Activated naive CD4-positive, alpha-beta T cell treated with anti-CD3 and anti-CD28 coated beads, Interleukin-2, amount 50 U/mL, for 24 hours (primary cell): Measurements from ENCODE around the gene GABRG2.
"Not testable (repeated sequence)": the region's sequence is repeated elsewhere in the genome, so short reads cannot be mapped to it uniquely, and the experiment has no call there.

Source experiments
- H3K27ac Mint-ChIP-seq: one replicate; pipeline ENCODE4 v1.8.0; 2021; ENCODE audit warnings: mild to moderate bottlenecking, mixed read lengths
- H3K27me3 Mint-ChIP-seq: one replicate; pipeline ENCODE4 v1.8.0; 2021; ENCODE audit warnings: mixed read lengths
- H3K36me3 Mint-ChIP-seq: one replicate; pipeline ENCODE4 v1.8.0; 2021; ENCODE audit warnings: mixed read lengths
- H3K4me1 Mint-ChIP-seq: one replicate; pipeline ENCODE4 v1.8.0; 2021; ENCODE audit warnings: mixed read lengths
- H3K4me3 Mint-ChIP-seq: one replicate; pipeline ENCODE4 v1.8.0; 2021; ENCODE audit warnings: mild to moderate bottlenecking, mixed read lengths
- H3K9me3 Mint-ChIP-seq: one replicate; pipeline ENCODE4 v1.8.0; 2021; ENCODE audit warnings: mixed read lengths

The GABRG2 gene

DNA sequence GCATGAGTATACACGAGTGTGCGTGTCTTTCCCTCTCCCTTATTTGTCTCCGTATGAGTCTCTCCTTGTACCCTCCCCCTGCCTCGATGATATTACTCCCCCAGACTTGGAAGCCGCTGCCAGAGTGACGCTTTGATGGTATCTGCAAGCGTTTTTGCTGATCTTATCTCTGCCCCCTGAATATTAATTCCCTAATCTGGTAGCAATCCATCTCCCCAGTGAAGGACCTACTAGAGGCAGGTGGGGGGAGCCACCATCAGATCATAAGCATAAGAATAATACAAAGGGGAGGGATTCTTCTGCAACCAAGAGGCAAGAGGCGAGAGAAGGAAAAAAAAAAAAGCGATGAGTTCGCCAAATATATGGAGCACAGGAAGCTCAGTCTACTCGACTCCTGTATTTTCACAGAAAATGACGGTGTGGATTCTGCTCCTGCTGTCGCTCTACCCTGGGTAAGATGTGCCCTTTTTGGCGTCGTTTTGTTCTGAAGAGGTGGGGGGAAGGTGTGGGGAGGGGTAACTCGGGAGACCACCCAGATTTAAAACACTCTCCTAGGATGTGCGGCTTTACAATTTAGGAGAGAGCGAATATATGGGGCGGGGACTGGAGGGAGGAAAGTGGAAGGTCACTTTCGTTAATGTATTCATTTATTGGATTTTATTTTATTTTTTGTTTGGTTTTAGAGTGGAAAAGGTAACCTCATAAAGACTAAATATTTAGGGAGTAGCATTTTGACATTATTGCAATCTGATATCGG lies at the start of gene GABRG2:
TSS of gene GABRG2 (plus strand) at position 119 of the 757 bp plus-strand sequence. CDS start at position 346, 227 bp downstream.
- Mint-ChIP-seq H3K27me3 (no peaks in the 10 kb centered on the region), H3K9me3 (peaks cover 6% of the 10 kb centered on the region), H3K4me1 (no peaks in the 10 kb centered on the region), H3K27ac (no peak within 1 kb of the TSS), H3K4me3 (no peak within 1 kb of the TSS), H3K36me3 (no peaks in the 10 kb centered on the region)

DNA sequence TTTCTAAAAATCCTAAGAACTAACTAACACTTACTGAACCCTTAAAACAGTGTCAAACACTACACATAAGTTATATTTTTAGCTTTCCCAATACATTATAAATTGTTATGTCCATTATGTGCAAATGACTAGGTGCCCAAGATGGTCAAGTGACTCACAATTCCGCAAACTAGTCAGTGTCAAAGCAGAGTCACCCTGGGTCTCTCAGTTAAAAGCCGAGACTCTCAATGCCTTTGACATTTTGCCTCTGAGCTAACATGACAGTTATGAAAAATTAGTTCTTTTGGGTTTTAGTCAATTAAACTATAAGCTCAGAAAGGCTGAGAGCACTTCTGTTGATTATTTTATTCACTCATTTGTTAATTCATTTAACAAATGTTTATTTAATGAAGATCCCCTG lies 42.3 kb upstream of the GABRG2 start:
- no peaks in the 10 kb centered on the region for H3K36me3 Mint-ChIP-seq
- no peak overlapping the region for H3K4me3 Mint-ChIP-seq
- H3K27me3 Mint-ChIP-seq = no peaks in the 10 kb centered on the region
- H3K27ac Mint-ChIP-seq = no peak overlapping the region
- no peaks in the 10 kb centered on the region for H3K4me1 Mint-ChIP-seq
- no peaks in the 10 kb centered on the region for H3K9me3 Mint-ChIP-seq

DNA sequence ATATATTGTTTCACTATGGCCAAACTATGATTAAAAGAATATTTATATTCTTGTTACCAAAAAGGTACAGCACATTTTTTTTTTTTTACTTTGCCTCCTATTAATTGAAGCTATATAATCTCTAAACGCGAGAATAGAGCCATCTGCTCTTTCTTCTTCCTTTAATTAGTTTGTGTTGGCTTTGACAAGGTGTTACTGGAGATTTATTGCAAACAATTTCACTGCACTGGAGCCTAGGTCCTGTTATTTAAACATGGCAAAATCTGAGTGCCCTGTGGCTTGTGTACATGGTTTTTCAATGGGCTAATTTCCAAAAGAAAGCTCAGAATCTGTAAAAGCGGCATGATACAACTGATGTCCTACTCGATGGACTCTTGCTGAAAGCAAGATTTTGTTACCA lies 40.8 kb upstream of the GABRG2 start:
- no peak overlapping the region for H3K27ac Mint-ChIP-seq
- H3K27me3 Mint-ChIP-seq = no peaks in the 10 kb centered on the region
- H3K9me3 Mint-ChIP-seq = no peaks in the 10 kb centered on the region

DNA sequence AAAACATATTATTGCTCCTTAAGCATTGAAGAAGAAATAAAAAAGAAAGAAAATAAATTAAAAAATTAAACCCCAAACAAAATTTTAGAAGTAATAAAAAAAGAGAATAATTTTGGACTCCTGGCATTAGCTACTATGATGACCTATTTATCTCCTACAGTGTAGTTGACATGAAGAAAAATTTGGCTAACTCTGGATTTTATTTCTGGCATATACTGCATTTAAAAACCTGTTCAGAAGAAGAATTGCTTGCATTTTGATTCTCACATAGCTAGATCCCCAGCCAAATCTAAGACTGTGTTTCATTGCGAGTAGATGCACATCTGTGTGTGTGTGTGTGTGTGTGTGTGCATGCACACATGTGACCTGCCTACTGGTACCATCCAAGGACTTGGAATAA lies 30.1 kb upstream of the GABRG2 start:
- no peaks in the 10 kb centered on the region for H3K4me1 Mint-ChIP-seq
- no peak overlapping the region for H3K4me3 Mint-ChIP-seq
- H3K36me3 Mint-ChIP-seq = no peaks in the 10 kb centered on the region
- H3K9me3 Mint-ChIP-seq = peaks cover 4% of the 10 kb centered on the region
- no peaks in the 10 kb centered on the region for H3K27me3 Mint-ChIP-seq
- no peak overlapping the region for H3K27ac Mint-ChIP-seq

More for the DNA sequence above, 40.8 kb upstream of the GABRG2 start:
- Mint-ChIP-seq H3K36me3 (no peaks in the 10 kb centered on the region), H3K4me3 (no peak overlapping the region), H3K4me1 (no peaks in the 10 kb centered on the region)

DNA sequence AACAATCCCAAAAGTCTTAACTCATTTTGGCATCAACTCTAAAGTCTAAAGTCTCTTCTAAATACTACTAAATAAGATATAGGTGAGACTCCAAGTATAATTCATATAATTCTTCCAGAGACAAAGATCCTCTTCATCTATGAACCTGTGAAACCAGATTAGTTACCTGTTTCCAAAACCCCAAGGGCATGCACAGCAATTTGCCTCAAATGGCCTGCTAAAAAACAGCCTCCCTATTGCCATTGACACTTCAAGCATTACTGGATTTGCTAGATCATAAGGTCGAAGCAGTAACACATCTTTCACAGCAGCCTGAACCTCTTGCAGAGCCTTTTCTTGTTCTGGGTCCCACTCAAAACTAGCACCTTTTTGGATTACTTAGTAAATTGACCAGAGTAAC lies 20.3 kb upstream of the GABRG2 start:
- no peaks in the 10 kb centered on the region for H3K4me1 Mint-ChIP-seq
- H3K9me3 Mint-ChIP-seq = no peaks in the 10 kb centered on the region
- H3K36me3 Mint-ChIP-seq = no peaks in the 10 kb centered on the region
- H3K27ac Mint-ChIP-seq = no peak overlapping the region
- H3K27me3 Mint-ChIP-seq = no peaks in the 10 kb centered on the region
- no peak overlapping the region for H3K4me3 Mint-ChIP-seq

DNA sequence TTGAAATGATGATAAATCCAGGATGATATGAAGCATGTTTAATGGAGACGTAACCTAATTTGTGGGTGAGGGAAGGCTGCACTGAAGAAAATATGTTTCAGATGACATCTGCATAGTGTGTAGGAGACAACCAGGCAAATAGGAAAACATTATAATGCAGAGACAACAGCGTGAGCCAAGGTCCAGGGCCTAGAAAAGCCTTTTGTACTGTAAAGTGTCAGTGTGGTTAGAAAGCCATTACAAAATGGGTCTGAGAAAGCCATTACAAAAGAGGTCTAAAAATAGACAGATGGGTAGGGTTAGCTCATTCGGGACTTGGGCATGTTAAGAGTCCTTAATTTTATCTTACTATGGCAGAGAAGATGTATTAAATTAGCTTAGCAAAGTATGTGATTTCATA lies 14.9 kb upstream of the GABRG2 start:
- H3K27ac Mint-ChIP-seq = no peak overlapping the region
- H3K27me3 Mint-ChIP-seq = no peaks in the 10 kb centered on the region
- no peaks in the 10 kb centered on the region for H3K36me3 Mint-ChIP-seq
- H3K4me3 Mint-ChIP-seq = no peak overlapping the region
- peaks cover 4% of the 10 kb centered on the region for H3K9me3 Mint-ChIP-seq
- no peaks in the 10 kb centered on the region for H3K4me1 Mint-ChIP-seq

DNA sequence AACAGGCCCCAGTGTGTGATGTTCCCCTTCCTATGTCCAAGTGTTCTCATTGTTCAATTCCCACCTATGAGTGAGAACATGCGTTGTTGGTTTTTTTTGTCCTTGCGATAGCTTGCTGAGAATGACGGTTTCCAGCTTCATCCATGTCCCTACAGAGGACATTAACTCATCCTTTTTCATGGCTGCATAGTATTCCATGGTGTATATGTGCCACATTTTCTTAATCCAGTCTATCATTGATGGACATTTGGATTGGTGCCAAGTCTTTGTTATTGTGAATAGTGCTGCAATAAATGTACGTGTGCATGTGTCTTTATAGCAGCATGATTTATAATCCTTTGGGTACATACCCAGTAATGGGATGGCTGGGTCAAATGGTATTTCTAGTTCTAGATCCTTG lies 12.5 kb upstream of the GABRG2 start:
- H3K4me1 Mint-ChIP-seq, H3K9me3 Mint-ChIP-seq, H3K4me3 Mint-ChIP-seq, H3K27ac Mint-ChIP-seq, H3K36me3 Mint-ChIP-seq, H3K27me3 Mint-ChIP-seq: not testable (repeated sequence)

DNA sequence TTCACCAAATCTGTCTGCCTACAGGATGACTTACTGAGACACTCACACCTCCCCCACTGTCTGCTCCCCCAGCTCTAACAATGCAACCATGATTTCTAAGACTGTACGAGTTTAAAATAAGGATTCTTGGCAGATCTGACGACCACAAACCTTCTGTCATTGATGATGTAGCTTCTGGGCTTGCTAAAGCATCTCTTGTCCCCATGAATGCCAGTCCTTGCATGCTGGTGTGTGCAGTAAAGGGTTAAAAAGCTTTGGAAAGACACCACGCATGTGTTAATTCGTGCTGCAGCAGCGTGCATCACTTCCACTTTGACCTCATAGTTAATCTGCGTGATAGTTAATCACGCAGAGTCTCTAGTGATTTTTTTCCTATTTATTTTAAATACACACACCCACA lies 411 bp upstream of the GABRG2 start:
- no peak overlapping the region for H3K4me3 Mint-ChIP-seq
- no peak overlapping the region for H3K27ac Mint-ChIP-seq
- no peaks in the 10 kb centered on the region for H3K4me1 Mint-ChIP-seq
- H3K27me3 Mint-ChIP-seq = no peaks in the 10 kb centered on the region
- H3K36me3 Mint-ChIP-seq = no peaks in the 10 kb centered on the region
- peaks cover 6% of the 10 kb centered on the region for H3K9me3 Mint-ChIP-seq

DNA sequence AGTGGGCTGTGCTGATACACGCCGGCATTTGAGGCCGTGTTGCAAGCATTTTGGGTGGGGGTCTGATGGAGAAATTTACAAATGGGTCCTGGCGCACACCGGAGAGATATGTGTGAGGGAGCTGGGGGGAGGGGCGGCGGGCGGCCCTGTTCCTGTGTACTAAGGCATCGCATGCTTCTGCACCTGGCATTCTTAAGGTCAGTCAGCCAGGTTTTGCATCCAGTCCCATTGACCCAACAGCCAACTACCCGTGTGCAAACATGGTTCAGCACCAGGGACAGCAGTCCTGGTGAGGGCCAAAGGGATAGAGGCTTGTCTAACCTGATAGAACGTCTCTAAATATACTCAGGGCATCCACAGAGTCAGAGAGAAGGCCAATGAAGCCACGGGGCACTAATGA lies 839 bp downstream of the GABRG2 start:
- Mint-ChIP-seq H3K27ac (no peak overlapping the region), H3K4me3 (no peak overlapping the region), H3K27me3 (no peaks in the 10 kb centered on the region), H3K9me3 (peaks cover 6% of the 10 kb centered on the region), H3K4me1 (no peaks in the 10 kb centered on the region), H3K36me3 (no peaks in the 10 kb centered on the region)

DNA sequence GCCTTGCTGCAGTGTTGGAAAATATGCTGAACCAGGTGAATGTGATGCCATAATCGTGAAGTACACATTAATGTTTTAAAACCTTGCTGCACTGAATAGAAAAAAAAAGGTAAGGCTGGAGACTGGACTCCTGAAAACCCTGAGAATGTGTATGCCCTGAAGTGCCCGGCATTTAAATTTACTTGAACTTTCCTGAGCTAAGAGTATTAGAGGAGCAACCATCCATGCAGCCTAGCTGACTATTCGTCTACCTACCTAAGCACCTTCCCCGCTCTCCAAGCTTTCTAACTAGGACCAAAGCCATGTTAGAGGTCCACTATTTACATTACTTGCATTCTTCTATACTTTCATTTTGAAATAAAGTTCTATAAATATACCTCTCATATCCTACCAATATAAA lies 1.4 kb downstream of the GABRG2 start:
- Mint-ChIP-seq H3K9me3 (peaks cover 6% of the 10 kb centered on the region), H3K36me3 (no peaks in the 10 kb centered on the region), H3K4me3 (no peak overlapping the region), H3K4me1 (no peaks in the 10 kb centered on the region), H3K27ac (no peak overlapping the region), H3K27me3 (no peaks in the 10 kb centered on the region)

DNA sequence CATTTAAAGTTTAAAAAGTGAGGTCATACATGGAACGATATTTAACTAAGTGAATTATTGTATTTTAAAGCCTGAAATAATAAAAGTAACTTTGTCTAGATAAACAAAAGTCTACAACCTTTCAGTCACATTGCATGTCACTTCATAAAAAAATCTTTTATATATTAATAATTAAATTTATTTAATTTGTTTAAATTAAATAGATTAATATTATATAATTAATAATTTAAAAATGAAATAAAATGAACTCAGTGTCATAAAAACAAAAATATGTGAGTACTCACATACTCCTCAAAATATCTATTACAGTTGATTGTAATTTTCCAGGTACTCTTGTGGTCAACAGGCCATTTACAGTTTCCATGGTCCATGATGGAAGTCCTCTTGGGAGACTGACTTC lies 11.2 kb downstream of the GABRG2 start:
- no peaks in the 10 kb centered on the region for H3K27me3 Mint-ChIP-seq
- H3K27ac Mint-ChIP-seq = no peak overlapping the region
- no peaks in the 10 kb centered on the region for H3K4me1 Mint-ChIP-seq
- peaks cover 5% of the 10 kb centered on the region for H3K9me3 Mint-ChIP-seq
- H3K4me3 Mint-ChIP-seq = no peak overlapping the region
- no peaks in the 10 kb centered on the region for H3K36me3 Mint-ChIP-seq

DNA sequence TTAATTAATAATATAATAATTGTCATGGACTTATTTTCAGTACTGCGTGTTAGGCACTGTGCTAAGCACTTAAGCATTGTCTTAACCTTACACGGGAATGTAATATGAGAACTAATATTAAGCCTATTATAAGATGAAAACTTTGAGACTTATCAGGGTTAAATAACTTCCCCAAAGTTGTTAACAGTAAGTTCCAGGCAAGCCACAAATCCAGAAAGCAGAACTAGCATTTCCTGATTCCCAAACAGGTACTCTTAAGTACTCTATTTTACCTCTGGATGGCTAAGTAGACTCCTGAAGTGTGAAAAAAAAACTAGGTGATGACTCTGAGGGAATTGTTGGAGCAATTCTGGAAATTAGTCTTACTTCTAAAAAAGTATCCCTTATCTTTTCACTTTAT lies 23.8 kb downstream of the GABRG2 start:
- Mint-ChIP-seq H3K9me3 (peaks cover 4% of the 10 kb centered on the region), H3K4me3 (no peak overlapping the region), H3K27ac (no peak overlapping the region), H3K36me3 (no peaks in the 10 kb centered on the region), H3K27me3 (no peaks in the 10 kb centered on the region), H3K4me1 (no peaks in the 10 kb centered on the region)

DNA sequence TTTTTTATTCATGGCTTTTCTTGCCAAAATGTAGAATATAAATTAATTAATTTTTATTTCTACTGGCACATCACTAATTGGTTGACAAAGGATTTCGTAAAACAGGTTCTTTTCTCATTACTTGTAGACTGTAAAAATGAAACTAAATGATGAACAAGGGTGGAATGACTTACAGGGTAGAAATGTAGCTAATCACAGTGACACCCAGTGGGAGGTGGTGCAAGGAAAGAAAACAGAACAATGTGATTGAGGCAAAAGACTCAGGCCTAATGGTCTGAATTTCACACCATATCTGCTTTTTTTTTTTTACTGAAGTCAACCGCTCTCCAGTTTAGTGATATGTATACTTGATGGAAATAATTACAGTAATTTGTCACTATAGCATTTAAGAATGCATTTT lies 28.9 kb downstream of the GABRG2 start:
- Mint-ChIP-seq H3K4me1 (no peaks in the 10 kb centered on the region), H3K36me3 (no peaks in the 10 kb centered on the region), H3K27ac (no peak overlapping the region), H3K9me3 (no peaks in the 10 kb centered on the region), H3K27me3 (no peaks in the 10 kb centered on the region), H3K4me3 (no peak overlapping the region)

DNA sequence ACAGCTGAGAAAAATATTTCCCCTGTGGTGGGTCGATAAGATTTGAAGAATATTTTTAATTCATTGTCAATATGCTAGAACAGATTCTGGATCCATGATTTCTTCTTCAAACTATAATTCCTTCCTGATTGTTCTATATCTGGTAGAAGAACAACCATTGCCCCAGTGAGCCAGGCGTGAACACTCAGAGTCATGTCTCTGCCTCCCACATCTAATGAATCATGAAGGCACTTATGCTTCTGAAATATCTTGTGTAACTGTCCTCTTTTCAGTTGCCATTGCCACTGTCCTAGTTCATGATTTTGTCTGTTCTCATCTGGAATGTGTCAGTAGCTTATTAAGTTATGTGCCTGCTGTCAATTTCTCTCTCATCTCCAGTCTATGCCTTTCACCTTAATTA lies 40.0 kb downstream of the GABRG2 start:
- no peaks in the 10 kb centered on the region for H3K4me1 Mint-ChIP-seq
- H3K9me3 Mint-ChIP-seq = peaks cover 9% of the 10 kb centered on the region
- no peaks in the 10 kb centered on the region for H3K27me3 Mint-ChIP-seq
- H3K36me3 Mint-ChIP-seq = no peaks in the 10 kb centered on the region
- no peak overlapping the region for H3K4me3 Mint-ChIP-seq
- no peak overlapping the region for H3K27ac Mint-ChIP-seq

DNA sequence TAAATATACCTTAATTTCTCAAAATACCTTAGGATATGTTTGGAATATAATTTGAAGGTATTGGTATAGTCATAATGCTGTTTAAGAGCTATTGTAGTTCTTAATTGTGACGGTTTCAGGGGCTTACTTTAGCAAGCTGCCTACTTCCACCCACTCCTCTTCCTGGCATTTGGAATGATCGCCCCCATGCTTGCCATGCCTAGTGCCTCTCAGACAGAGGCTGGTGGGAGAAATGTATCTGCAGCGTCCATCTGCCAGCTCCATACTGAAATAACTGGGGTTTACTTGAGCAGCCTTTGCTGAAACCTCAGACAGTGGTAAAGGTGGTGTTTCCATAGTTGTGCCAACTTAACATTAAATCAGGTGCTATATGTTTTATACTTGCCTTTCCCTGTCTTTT lies 52.2 kb downstream of the GABRG2 start:
- H3K4me3 Mint-ChIP-seq = no peak overlapping the region

DNA sequence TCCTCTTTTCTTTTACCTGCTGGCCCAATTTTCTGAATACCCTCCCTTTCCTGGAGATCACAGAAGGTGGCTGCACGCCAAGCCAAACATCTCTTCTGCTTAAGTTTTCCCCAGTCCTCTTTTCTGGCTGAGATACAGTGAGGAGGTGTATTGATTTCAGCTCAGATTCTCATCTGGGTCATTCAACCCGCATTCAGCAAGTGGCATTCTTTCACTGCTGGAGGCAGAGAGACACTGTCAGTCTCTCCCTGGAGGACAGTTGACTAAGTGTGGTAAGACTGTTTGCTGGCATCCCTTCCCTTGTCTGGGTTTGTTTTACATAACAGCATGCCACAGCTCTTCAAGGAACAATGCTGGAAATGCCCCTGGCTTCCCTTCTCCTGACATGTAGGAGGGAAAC lies 60.5 kb downstream of the GABRG2 start:
- Mint-ChIP-seq H3K27ac (no peak overlapping the region), H3K4me1 (no peaks in the 10 kb centered on the region), H3K27me3 (no peaks in the 10 kb centered on the region), H3K36me3 (no peaks in the 10 kb centered on the region), H3K4me3 (no peak overlapping the region), H3K9me3 (no peaks in the 10 kb centered on the region)

More for the DNA sequence above, 52.2 kb downstream of the GABRG2 start:
- no peaks in the 10 kb centered on the region for H3K27me3 Mint-ChIP-seq
- no peaks in the 10 kb centered on the region for H3K36me3 Mint-ChIP-seq
- no peak overlapping the region for H3K27ac Mint-ChIP-seq
- no peaks in the 10 kb centered on the region for H3K4me1 Mint-ChIP-seq
- no peaks in the 10 kb centered on the region for H3K9me3 Mint-ChIP-seq

DNA sequence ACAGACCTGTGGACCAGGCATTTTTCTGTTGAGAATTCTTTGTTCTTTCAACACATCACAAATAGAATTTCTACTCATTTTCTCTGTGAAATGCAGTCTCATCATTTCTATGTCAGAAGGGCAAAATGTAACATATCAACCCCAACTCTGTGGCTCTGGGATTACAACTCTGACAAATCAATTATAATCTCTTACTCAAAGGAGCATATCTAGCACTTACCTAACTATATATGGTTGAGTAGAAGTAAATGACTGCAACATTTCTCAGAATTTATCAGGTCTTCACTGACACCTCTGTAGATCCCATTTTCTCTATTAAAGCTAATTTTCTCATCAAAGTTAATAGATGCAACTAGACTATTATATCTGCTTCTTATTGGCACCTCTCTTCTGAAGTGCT lies 64.8 kb downstream of the GABRG2 start:
- H3K27me3 Mint-ChIP-seq = no peaks in the 10 kb centered on the region
- H3K9me3 Mint-ChIP-seq = no peaks in the 10 kb centered on the region
- H3K36me3 Mint-ChIP-seq = no peaks in the 10 kb centered on the region
- no peak overlapping the region for H3K27ac Mint-ChIP-seq
- H3K4me3 Mint-ChIP-seq = no peak overlapping the region
- H3K4me1 Mint-ChIP-seq = no peaks in the 10 kb centered on the region
